GM18502 (cell line): Measurements from ENCODE around the gene TSPY9.
"Not testable (repeated sequence)": the region's sequence is repeated elsewhere in the genome, so short reads cannot be mapped to it uniquely, and the experiment has no call there.

Source experiments
- ATAC-seq: cut with Tn5 transposase; IDR thresholded peaks from one replicate; pipeline ENCODE4 v1.9.1; 2021; ENCODE audit warnings: mild to moderate bottlenecking; ENCODE audit not compliant: unreplicated experiment, poor library complexity

TSPY9 gene, protein sequence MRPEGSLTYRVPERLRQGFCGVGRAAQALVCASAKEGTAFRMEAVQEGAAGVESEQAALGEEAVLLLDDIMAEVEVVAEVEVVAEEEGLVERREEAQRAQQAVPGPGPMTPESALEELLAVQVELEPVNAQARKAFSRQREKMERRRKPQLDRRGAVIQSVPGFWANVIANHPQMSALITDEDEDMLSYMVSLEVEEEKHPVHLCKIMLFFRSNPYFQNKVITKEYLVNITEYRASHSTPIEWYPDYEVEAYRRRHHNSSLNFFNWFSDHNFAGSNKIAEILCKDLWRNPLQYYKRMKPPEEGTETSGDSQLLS

DNA sequence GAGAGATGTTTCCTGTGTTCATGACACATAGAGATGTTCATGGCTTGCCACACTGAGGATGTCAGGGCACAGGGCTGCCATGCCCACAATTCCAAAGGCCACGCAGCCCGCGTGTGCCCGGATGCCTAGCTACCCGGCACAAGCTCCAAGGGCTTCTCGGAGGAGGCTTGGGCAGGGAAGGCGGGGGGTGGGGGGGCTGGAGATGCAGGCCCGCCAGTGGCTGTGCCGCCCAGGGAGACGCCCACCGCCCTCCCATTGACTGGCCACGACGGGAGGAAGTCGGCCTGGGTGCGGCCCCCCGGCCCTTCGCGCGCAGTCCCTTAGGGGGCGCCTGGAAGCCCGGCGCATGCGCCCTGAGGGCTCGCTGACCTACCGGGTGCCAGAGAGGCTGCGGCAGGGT is at the start of gene TSPY9:
Gene TSPY9, plus strand, starts transcription at position 301 of the 400 bp plus-strand sequence. Its CDS starts 46 bp downstream, at position 347.
- ATAC-seq = not testable (repeated sequence)

DNA sequence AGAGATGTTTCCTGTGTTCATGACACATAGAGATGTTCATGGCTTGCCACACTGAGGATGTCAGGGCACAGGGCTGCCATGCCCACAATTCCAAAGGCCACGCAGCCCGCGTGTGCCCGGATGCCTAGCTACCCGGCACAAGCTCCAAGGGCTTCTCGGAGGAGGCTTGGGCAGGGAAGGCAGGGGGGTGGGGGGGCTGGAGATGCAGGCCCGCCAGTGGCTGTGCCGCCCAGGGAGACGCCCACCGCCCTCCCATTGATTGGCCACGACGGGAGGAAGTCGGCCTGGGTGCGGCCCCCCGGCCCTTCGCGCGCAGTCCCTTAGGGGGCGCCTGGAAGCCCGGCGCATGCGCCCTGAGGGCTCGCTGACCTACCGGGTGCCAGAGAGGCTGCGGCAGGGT is 20.4 kb upstream of the TSPY9 start, which contains the start of gene TSPY1:
Gene TSPY1, plus strand, starts transcription at position 301 of the 400 bp plus-strand sequence. Its CDS starts 46 bp downstream, at position 347.
- ATAC-seq = not testable (repeated sequence)

DNA sequence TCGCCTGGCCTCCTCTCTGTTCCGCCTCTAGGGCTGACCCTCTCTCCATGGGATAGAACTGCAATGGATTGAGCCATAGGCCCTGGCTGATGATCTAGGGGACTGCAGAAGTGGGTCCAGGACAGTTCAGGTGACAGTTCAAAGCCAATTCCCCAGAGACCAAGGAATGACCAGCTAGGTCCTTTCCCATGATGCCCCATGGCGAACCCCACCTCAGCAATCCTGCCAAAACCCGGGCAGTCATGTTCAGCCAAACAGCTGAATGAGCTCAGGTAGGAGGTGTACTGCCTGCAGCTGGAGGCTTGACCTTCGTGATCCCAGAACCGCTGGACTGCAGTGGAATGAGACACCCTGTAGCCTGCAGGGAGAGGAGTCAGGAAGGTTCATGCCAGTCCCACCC is 17.3 kb downstream of the TSPY9 start:
- ATAC-seq = not testable (repeated sequence)

DNA sequence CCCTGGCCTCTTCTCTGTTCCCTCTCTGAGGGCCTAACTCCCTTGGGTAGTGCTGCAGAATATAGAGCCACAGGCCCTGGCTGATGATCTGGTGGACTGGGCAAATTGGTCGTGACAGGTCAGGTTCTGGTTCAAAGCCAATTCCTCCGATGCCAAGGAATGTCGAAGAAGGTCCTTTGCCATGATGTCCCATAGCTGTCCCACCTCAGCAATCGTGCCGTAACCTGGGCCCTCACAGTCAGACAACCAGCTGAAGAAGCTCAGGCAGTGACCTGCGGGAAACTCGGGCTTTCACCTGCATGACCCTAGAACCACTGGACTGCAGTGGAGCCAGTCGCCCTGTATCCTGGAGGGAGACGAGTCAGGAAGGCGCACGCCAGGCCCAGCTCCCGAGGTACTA is 29.2 kb downstream of the TSPY9 start:
- ATAC-seq = not testable (repeated sequence)

DNA sequence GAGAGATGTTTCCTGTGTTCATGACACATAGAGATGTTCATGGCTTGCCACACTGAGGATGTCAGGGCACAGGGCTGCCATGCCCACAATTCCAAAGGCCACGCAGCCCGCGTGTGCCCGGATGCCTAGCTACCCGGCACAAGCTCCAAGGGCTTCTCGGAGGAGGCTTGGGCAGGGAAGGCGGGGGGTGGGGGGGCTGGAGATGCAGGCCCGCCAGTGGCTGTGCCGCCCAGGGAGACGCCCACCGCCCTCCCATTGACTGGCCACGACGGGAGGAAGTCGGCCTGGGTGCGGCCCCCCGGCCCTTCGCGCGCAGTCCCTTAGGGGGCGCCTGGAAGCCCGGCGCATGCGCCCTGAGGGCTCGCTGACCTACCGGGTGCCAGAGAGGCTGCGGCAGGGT is 40.5 kb downstream of the TSPY9 start, which contains the start of gene TSPY10:
Gene TSPY10, plus strand, starts transcription at position 301 of the 400 bp plus-strand sequence. Its CDS starts 46 bp downstream, at position 347.
- not testable (repeated sequence) for ATAC-seq
